Bronchial epithelial cell (primary cell): ENCODE measurements around the gene CORIN. TPM values are rescaled to one million over a fixed set of nuclear protein-coding genes. Genes with fewer than 3 reads are reported as not detected.

ENCODE experiments used
- DNase-seq: peaks from one replicate; pipeline ENCODE4 v3.0.0-alpha.2; 2010; ENCODE audit warnings: low read depth
- FAIRE-seq: peaks from 2 replicates; lab custom pipeline; 2011; peaks lifted over from hg19 to GRCh38; lab: Jason Lieb, UNC
- H3K27me3 ChIP-seq: 2 replicates; pipeline ENCODE4 v1.5.1; 2011; ENCODE audit warnings: low read length; ENCODE audit not compliant: control insufficient read depth, insufficient read depth
- H3K36me3 ChIP-seq: 2 replicates; pipeline ENCODE4 v1.5.1; 2011; ENCODE audit warnings: low read length; ENCODE audit not compliant: control insufficient read depth, insufficient read depth
- H3K4me3 ChIP-seq: 2 replicates; pipeline ENCODE4 v1.5.1; 2011; ENCODE audit warnings: mild to moderate bottlenecking, low read depth, low read length, control low read depth
- CTCF ChIP-seq: IDR thresholded peaks from 2 replicates; pipeline ENCODE4 v1.5.1; 2011; ENCODE audit warnings: mild to moderate bottlenecking, moderate library complexity, low read length, control low read depth, inconsistent platforms; ENCODE audit not compliant: insufficient read depth, severe bottlenecking
- total RNA-seq: library from RNA; depleted of rRNA; stranded (reverse); fragments of >200 nt; gene quantifications from 2 replicates; pipeline ENCODE4 v1.2.1, GENCODE V29; 2014

The CORIN gene
- total RNA-seq, 1 donor from 2014 or later = 0.26 TPM

GRCh38 chr4:47615385-47615784, 222.5 kb downstream of the CORIN start:
- Histone ChIP-seq H3K36me3 (no peaks in the 10 kb centered on the region), H3K27me3 (no peaks in the 10 kb centered on the region), H3K4me3 (no peak overlapping the region)
- TF ChIP-seq CTCF = no peak
- DNase-seq (peak; percentile 26), FAIRE-seq (no peak)

- Histone ChIP-seq H3K36me3 (no peaks in the 10 kb centered on the region), H3K4me3 (no peak overlapping the region), H3K27me3 (no peaks in the 10 kb centered on the region)
- DNase-seq (no peak), FAIRE-seq (no peak)
- no peak for TF ChIP-seq CTCF
These were observed 225.5 kb downstream of the CORIN start for GRCh38 chr4:47612116-47613023.

- no peaks in the 10 kb centered on the region for H3K36me3 ChIP-seq
- FAIRE-seq = no peak
- H3K4me3 ChIP-seq = no peak overlapping the region
- no peak for DNase-seq
- H3K27me3 ChIP-seq = no peaks in the 10 kb centered on the region
- TF ChIP-seq CTCF = no peak
These were observed 231.4 kb downstream of the CORIN start for GRCh38 chr4:47606482-47606881.

GRCh38 chr4:47598896-47599295, 239.0 kb downstream of the CORIN start:
- H3K4me3 ChIP-seq = no peak overlapping the region
- TF ChIP-seq CTCF = no peak
- no peaks in the 10 kb centered on the region for H3K27me3 ChIP-seq
- no peaks in the 10 kb centered on the region for H3K36me3 ChIP-seq
- no peak for DNase-seq
- FAIRE-seq = no peak

- TF ChIP-seq CTCF = no peak
- H3K36me3 ChIP-seq = no peaks in the 10 kb centered on the region
- no peaks in the 10 kb centered on the region for H3K27me3 ChIP-seq
- no peak overlapping the region for H3K4me3 ChIP-seq
- no peak for FAIRE-seq
- peak; percentile 50 for DNase-seq
These were observed 239.5 kb downstream of the CORIN start for GRCh38 chr4:47598320-47598719.
